Transverse colon (tissue), 3 donors: ENCODE data around the gene RCC2.

Experiments used
- EP300 ChIP-seq: sonication (generic); formaldehyde crosslinking; IDR thresholded peaks from one replicate; pipeline ENCODE4 v1.6.1; 2017; ENCODE audit warnings: antibody characterized with exemption, low read depth
- POLR2A ChIP-seq: fragments of 450-650 bp; IDR thresholded peaks from one replicate; pipeline ENCODE4 v1.6.1; 2016; ENCODE audit warnings: antibody characterized with exemption, mild to moderate bottlenecking, moderate library complexity
- TF ChIP-seq, protein P1 (sequence below), 5 experiments: fragments of 200-600 bp in 3 of 5; fragments of 450-650 bp in 2 of 5; sonication (generic) in 3 of 5; IDR thresholded peaks; 1 replicate in 2 of 5; 2 replicates in 3 of 5; pipeline ENCODE4 v1.5.1; 2016 to 2017; ENCODE audit warnings: antibody characterized with exemption in 5 of 5, inconsistent platforms in 3 of 5, mild to moderate bottlenecking in 2 of 5, moderate library complexity in 1 of 5

DNA sequence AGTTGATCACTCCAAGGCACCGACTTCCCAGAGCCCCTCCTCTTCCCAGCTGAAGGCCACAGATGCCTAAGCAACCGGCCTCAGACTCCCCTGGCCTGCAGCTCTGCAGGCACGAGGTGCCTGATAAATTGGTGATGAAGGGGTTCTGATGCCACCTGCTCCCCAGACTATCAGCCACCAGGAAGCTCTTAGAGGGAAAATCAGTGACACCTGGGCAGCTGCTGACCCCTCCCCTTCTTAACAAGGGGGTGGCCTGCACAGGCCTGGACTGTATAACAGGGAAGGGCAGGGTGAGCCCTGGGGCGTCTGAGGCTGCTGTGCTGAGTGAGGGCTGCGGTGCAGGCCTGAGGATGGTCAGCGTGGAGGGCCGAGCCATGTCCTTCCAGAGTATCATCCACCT, 67.6 kb downstream of the RCC2 start, which contains the start of gene PADI6:
- TF ChIP-seq, protein P1, sequence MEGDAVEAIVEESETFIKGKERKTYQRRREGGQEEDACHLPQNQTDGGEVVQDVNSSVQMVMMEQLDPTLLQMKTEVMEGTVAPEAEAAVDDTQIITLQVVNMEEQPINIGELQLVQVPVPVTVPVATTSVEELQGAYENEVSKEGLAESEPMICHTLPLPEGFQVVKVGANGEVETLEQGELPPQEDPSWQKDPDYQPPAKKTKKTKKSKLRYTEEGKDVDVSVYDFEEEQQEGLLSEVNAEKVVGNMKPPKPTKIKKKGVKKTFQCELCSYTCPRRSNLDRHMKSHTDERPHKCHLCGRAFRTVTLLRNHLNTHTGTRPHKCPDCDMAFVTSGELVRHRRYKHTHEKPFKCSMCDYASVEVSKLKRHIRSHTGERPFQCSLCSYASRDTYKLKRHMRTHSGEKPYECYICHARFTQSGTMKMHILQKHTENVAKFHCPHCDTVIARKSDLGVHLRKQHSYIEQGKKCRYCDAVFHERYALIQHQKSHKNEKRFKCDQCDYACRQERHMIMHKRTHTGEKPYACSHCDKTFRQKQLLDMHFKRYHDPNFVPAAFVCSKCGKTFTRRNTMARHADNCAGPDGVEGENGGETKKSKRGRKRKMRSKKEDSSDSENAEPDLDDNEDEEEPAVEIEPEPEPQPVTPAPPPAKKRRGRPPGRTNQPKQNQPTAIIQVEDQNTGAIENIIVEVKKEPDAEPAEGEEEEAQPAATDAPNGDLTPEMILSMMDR (IDR thresholded peaks at IDR 0.05): no peak
- no peak for TF ChIP-seq POLR2A
- TF ChIP-seq EP300: no peak
